GM21619 (cell line): ENCODE data around the gene NRXN3.

Source experiments
- ATAC-seq: cut with Tn5 transposase; IDR thresholded peaks from one replicate; pipeline ENCODE4 v1.9.1; 2021; ENCODE audit not compliant: unreplicated experiment

Gene NRXN3

DNA sequence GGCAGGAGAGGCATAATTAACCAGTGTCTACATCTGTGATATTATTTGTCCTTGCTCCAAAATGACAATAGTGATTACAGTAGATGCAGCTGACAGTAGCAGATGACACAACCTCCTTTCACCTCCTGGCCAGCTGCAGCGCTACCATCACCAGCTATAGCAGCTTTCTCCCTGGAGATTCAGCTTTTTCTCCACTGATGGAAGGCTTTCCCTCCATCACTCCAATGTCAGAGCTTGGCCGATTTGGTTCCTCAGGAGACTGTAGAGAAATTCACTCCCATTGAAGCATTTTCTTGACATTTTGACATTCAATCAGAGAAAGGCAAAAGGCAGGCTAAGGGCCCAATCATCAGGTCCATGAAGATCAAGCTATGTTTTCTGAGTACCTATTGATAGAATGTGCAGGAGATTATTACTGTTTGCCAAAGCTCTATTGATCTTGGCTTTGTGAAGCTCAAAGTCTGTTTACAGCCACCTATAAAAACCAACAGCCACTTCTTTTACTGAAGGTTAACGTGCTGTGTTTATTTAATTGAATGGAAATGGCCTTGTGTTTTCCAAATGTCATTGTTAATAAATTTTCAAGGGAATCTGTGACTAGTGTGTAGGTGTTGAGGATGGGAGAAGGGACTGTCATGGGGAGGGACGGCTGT is 1256.1 kb downstream of the NRXN3 start:
- no peak for ATAC-seq

DNA sequence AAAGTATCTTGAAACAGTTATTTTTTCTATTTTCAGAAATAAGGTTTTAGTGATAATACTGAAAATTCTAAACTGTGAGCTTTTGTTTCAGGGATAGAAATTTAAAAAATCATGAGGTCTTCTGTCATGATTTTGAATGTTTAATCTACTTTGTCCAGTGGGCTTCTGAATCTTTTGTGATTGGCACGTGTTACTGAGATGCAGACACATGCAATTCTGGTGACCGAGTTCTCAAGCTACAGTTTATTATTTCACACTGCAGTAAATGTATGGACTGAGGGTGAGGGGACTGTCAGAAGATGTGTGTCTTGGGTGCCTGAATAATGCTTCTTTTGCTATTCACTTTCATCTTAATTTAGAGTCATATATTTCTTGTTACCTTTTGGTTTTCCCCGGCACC is 1262.5 kb downstream of the NRXN3 start:
- no peak for ATAC-seq

DNA sequence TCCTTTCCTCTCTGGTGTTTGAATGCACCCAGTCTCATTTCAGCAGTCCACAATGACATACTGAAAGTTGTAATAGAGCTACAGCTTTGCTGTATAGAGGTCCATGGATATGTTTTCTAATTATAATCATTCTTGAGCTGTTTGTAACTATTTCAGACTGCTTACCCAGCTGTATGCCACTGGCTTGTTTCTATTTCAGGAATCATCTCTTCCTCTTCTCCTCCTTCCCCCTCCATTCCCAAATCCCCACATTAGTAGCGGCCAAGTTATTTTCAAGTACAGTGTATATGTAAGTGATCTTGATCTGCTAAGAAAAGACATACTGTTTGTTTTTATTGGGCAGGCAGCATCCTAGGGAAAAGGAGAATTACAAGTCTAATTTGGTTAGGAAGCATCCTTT is 1266.2 kb downstream of the NRXN3 start:
- ATAC-seq = no peak

DNA sequence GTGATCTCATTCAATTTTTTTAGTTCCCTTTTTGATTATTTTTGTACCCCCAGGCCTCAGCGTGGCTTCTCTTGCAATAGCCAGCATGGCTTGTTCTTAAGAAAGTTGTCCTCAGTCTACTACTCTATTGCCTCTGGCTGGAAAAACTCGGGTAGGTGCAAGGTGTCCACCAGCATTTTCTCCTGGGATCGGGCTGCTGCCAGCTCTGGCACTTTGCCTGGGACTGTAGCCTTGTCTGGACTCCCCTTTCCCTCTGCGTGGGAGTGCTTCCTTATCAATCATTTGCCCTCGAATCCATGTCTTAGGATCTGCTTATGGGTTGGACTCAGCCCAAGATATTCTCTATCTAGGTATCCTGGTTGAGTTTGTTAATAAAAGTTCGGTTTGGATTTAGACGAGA is 1267.8 kb downstream of the NRXN3 start:
- no peak for ATAC-seq

GRCh38 chr14:79438696-79439342 is 1268.6 kb downstream of the NRXN3 start:
- no peak for ATAC-seq

- ATAC-seq = no peak
Measured at GRCh38 chr14:79442786-79443185, 1272.6 kb downstream of the NRXN3 start.

DNA sequence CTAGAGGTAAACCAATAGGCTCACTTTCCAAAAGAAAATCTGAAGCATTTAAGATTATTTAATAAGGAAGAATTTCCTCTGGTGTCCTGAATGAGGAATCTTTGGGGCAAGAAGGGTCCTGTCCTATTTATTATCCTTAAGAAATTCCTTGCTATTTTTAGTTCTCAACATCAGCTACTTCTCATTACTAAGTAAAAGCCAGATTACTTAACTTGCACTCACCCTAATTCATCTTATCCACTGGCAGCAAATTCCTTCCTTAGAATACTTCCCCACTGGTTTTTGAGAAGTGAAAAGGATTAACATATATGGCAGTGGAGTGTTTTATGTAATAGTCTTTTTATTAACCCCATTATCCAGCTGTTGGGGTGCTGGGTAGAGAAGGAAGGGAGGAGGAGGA is 1273.4 kb downstream of the NRXN3 start:
- no peak for ATAC-seq

- ATAC-seq = no peak
Measured at GRCh38 chr14:79448960-79449359, 1278.8 kb downstream of the NRXN3 start.

GRCh38 chr14:79451601-79452000 is 1281.4 kb downstream of the NRXN3 start:
- ATAC-seq = no peak

DNA sequence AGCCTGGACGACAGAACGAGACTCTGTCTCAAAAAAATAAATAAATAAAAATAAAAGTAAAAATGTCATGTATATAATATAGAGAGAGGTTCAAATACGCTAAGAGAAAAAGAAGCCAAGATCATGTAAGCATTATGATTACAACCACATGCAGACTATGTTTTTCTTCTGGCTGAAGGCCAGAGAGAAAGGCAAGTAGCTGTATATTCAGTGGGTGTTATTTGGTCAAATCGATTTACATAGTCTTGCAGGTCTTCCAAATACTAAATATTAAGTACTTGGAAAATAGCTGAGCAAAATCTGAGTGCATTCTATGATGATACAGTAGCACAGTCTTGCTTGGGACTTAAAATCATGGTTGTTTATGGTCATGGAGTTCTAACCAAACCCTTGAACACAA is 1283.1 kb downstream of the NRXN3 start:
- ATAC-seq = no peak

DNA sequence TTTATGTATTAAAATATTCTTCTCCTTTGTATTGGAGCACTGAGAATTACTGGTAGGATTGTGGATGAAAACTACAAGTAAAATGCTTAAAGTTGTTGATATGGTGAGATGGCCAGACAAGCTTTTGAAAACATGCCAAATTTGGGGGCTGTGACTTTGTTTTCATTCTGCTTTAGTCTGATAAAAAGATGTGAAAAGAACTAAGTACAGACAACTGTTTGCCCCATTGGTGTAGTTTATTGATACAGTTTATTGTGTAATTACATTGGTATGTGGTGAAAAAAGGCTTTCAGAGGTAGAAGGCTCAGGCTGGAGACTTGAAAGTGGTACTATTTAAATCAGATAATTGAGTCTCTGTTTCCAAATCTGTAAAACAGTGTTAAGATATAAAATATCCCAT is 1294.3 kb downstream of the NRXN3 start:
- no peak for ATAC-seq

DNA sequence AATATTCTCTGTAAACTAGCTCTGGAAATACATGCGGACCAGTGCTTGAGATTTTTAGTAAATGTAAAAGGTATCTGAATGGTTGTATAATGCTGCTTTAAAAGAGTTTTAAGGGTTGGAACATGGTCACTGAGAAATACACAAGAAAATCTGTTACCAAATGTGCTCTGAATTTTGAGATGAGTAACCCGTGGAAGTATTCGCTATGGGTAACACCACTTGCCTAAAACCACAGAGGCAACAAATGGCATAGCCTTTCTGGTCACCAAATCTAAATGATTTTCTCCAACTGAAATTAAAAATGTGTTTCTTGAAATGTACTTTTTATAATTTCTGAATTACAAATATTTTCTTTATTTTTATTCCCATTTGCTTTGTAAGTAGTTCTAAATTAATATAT is 1295.5 kb downstream of the NRXN3 start:
- ATAC-seq = no peak

DNA sequence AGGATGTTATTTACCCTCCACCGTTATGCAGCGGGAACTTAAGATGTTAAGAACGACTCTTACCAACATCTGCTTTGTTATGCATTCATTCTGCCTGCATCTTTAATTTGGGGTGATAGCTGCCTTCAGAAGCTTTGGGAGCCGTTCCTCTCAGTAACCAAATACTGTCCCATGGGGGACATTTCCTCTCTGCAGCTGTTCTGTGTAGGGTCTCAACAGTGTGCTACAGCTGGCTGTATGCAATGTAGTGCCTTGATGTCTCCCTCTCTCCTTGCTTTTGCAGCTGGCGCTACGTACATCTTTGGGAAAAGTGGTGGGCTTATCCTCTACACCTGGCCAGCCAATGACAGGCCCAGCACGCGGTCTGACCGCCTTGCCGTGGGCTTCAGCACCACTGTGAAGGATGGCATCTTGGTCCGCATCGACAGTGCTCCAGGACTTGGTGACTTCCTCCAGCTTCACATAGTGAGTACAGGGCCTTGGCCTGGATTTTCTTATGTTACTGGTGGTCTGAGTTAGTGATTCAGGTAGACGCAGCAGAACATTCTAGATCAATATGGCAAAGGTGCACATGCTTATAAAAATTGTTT is 1296.9 kb downstream of the NRXN3 start:
- ATAC-seq = no peak

GRCh38 chr14:79467835-79468234 is 1297.7 kb downstream of the NRXN3 start:
- ATAC-seq = no peak

GRCh38 chr14:79468486-79468885 is 1298.3 kb downstream of the NRXN3 start:
- no peak for ATAC-seq

GRCh38 chr14:79473651-79474050 is 1303.5 kb downstream of the NRXN3 start:
- ATAC-seq = no peak

- ATAC-seq = no peak
Measured at GRCh38 chr14:79475887-79476532, 1305.8 kb downstream of the NRXN3 start.

DNA sequence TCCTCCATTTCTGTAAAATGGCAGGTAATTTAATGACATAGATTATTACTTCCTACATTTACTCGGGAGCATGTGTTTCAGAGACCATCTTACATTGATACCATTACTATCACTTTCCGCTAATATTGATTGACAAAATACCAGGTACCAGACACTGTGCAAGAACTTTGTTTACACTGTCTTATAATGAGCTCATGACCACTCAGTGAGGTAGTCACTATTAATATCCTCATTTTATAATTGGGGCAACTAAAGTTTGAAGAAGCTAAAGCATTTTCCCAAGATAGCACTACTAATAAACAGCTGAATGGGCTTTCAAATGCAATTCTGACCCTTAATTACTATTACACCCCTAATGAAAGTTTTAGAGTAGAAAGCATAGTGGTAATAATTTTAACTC is 1306.4 kb downstream of the NRXN3 start:
- ATAC-seq = no peak

DNA sequence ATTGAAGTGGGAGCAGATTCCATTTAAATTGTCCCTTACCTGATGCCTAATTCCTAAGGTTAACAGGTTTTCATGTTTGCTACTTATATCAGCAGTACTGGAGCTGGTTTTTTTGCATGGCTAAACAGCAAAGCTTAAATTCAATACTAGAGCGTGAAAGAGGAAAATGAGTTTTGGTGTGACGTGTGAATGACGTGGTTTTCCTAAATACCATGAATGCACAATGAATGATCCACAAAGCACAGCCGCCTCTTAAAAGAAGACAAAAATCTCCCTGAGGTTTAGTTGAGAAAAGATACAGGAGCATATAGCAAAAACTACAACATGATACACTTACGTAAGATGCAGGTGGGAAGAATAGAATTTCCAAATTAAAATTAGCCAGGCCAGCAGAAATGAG is 1310.0 kb downstream of the NRXN3 start:
- no peak for ATAC-seq

- ATAC-seq = no peak
Measured at GRCh38 chr14:79482825-79483224, 1312.7 kb downstream of the NRXN3 start.

DNA sequence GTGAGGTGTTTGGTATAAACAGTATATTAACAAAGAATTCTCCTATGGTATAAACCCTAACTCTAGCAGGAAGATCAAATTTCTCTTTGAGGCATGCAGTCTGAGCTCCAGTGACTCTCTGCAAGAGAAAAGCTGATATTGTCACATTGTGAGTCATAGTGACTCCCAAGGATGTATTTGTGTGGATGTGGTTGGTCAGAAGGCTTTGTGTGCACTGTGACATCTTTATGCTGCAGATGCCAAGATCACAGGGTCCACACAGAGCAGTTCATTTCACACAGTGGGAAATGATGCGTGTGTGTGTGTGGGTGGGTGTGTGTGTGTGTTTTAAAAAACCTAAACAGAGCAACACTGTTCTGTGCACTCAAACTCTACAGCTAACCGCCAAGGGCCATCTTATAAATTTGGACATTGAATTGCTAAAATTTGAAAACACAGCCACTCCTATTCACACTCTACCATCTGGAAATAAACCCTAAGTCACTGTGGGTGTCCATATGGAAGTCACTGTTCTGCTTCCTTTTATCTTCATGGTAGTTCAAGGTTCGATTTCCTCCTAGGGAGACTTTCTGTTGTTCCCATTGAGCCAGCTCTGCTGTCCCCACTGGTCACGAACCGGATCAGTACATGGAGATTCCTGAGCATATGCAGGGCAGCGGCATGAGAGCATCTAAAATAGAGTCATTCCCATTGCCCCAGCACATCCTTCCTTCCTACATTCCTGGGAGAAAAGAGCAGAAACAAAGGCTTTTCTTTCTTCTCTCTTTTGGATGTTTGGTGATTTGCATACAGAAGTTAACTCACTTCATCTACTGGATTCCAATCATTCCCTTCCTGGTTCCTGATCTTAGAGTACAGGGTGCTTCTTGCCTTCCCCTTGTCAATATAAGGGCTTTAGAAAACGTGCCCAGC is 1313.6 kb downstream of the NRXN3 start:
- no peak for ATAC-seq
